Measurements from ENCODE around the gene SLC26A3.

SLC26A3 gene

DNA sequence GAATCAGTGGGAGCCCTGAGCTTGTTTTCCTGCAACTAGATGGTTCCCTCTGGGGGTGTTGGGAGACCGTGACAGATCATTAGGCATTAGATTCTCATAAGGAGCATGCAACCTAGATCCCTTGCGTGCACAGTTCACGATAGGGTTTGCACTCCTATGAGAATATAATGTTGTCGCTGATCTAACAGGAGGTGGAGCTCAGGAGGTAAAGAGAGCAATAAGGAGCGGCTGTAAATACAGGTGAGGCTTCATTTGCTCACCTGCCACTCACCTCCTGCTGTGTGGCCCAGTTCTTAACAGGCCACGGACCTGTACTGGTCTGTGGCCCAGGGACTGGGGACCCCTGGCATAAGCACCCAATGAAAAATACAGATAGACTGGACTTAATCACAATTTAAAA lies 10.7 kb downstream of the SLC26A3 start:
- no peak for TF ChIP-seq TAF1 (IDR thresholded peaks at IDR 0.05; ENCODE audit: low read depth, low read length)
- no peak for TF ChIP-seq POLR2A (IDR thresholded peaks at IDR 0.05; ENCODE audit: low read depth, low read length)
- no peak for TF ChIP-seq POLR2AphosphoS5 (IDR thresholded peaks at IDR 0.05; ENCODE audit: low read depth, low read length)
- no peak for TF ChIP-seq POU2F2 (IDR thresholded peaks at IDR 0.05; ENCODE audit: low read depth, low read length)
- no peak for TF ChIP-seq SPI1 (IDR thresholded peaks at IDR 0.05; ENCODE audit: low read depth, low read length)
- TF ChIP-seq PAX5 (IDR thresholded peaks at IDR 0.05; ENCODE audit: insufficient read depth, low read length, severe bottlenecking), result no peak
- no peak for FAIRE-seq
- no peak for DNase-seq (ENCODE audit: insufficient read length, low spot score)

- TF ChIP-seq POLR2A (IDR thresholded peaks at IDR 0.05; ENCODE audit: low read depth, low read length), result no peak
- TF ChIP-seq POU2F2 (IDR thresholded peaks at IDR 0.05; ENCODE audit: low read depth, low read length), result no peak
- no peak for TF ChIP-seq SPI1 (IDR thresholded peaks at IDR 0.05; ENCODE audit: low read depth, low read length)
- TF ChIP-seq PAX5 (IDR thresholded peaks at IDR 0.05; ENCODE audit: insufficient read depth, low read length, severe bottlenecking), result no peak
- TF ChIP-seq POLR2AphosphoS5 (IDR thresholded peaks at IDR 0.05; ENCODE audit: low read depth, low read length), result no peak
- TF ChIP-seq TAF1 (IDR thresholded peaks at IDR 0.05; ENCODE audit: low read depth, low read length), result no peak
- FAIRE-seq (no peak), DNase-seq (ENCODE audit: insufficient read length, low spot score) (no peak)
These were observed 13.4 kb downstream of the SLC26A3 start for GRCh38 chr7:107789647-107790046.

DNA sequence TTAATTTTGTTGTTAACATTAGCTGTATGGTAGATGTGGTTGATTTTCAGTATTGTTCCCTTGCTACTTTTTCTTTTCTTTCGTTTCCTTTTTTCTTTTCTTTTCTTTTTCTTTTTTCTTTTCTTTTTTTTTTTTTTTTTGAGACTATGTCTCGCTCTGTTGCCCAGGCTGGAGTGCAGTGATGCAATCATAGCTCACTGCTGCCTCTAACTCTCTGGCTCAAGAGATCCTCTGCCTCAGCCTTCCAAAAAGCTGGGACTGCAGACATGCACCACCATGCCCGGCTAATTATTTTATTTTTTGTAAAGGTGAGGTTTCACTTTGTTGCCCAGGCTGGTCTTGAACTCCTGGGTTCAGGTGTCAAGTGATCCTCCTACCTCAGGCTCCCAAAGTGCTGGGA lies 14.4 kb downstream of the SLC26A3 start:
- DNase-seq (ENCODE audit: insufficient read length, low spot score) (no peak), FAIRE-seq (no peak)
- TF ChIP-seq SPI1 (IDR thresholded peaks at IDR 0.05; ENCODE audit: low read depth, low read length), result no peak
- no peak for TF ChIP-seq POU2F2 (IDR thresholded peaks at IDR 0.05; ENCODE audit: low read depth, low read length)
- no peak for TF ChIP-seq POLR2A (IDR thresholded peaks at IDR 0.05; ENCODE audit: low read depth, low read length)
- TF ChIP-seq PAX5 (IDR thresholded peaks at IDR 0.05; ENCODE audit: insufficient read depth, low read length, severe bottlenecking), result no peak
- TF ChIP-seq POLR2AphosphoS5 (IDR thresholded peaks at IDR 0.05; ENCODE audit: low read depth, low read length), result no peak
- TF ChIP-seq TAF1 (IDR thresholded peaks at IDR 0.05; ENCODE audit: low read depth, low read length), result no peak

DNA sequence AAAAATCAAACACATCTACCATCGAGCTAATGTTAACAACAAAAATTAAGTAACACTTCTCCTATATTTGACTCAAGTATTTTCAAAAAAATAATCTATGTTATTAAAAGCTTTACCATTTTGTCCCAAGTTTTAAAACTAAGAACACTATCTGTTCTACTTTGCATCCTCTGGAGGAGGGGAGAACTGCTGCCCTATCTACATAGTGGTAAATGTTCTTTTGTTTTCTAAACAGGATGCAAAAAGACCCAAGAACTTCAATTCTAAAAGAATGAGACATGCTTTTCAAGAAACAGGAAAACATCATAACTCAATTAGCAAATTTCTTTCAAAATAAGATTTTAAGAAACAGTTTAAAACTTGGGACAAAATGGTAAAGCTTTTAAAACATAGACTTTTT lies 14.8 kb downstream of the SLC26A3 start:
- FAIRE-seq (no peak), DNase-seq (ENCODE audit: insufficient read length, low spot score) (no peak)
- TF ChIP-seq SPI1 (IDR thresholded peaks at IDR 0.05; ENCODE audit: low read depth, low read length), result no peak
- no peak for TF ChIP-seq POLR2A (IDR thresholded peaks at IDR 0.05; ENCODE audit: low read depth, low read length)
- no peak for TF ChIP-seq PAX5 (IDR thresholded peaks at IDR 0.05; ENCODE audit: insufficient read depth, low read length, severe bottlenecking)
- TF ChIP-seq POLR2AphosphoS5 (IDR thresholded peaks at IDR 0.05; ENCODE audit: low read depth, low read length), result no peak
- TF ChIP-seq POU2F2 (IDR thresholded peaks at IDR 0.05; ENCODE audit: low read depth, low read length), result no peak
- TF ChIP-seq TAF1 (IDR thresholded peaks at IDR 0.05; ENCODE audit: low read depth, low read length), result no peak

DNA sequence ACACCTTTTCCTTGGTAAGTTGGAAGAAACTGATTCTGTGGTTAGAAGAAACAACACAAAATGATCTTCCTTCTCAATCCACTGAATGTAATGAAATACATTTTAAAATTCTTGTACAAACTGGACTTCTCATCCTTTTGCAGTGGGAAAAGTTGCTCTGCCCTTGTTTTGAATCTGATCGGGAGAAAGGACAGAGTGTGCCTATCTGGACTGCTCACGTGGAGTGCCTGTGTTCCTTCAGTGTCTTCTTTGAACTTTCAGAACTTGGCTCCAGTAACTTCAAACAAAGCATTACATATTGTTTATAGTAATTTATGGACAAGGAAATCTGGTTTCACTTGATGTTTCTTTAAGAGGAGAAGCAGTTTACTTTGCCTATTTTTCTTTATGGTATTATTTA lies 17.1 kb downstream of the SLC26A3 start:
- DNase-seq (ENCODE audit: insufficient read length, low spot score), result no peak
- TF ChIP-seq POLR2AphosphoS5 (IDR thresholded peaks at IDR 0.05; ENCODE audit: low read depth, low read length) (no peak), POLR2A (IDR thresholded peaks at IDR 0.05; ENCODE audit: low read depth, low read length) (no peak), SPI1 (IDR thresholded peaks at IDR 0.05; ENCODE audit: low read depth, low read length) (no peak), PAX5 (IDR thresholded peaks at IDR 0.05; ENCODE audit: insufficient read depth, low read length, severe bottlenecking) (no peak), POU2F2 (IDR thresholded peaks at IDR 0.05; ENCODE audit: low read depth, low read length) (no peak), TAF1 (IDR thresholded peaks at IDR 0.05; ENCODE audit: low read depth, low read length) (no peak)
- no peak for FAIRE-seq

GRCh38 chr7:107785170-107785569 lies 17.9 kb downstream of the SLC26A3 start:
- no peak for FAIRE-seq
- no peak for DNase-seq (ENCODE audit: insufficient read length, low spot score)
- TF ChIP-seq PAX5 (IDR thresholded peaks at IDR 0.05; ENCODE audit: insufficient read depth, low read length, severe bottlenecking), result no peak
- no peak for TF ChIP-seq POLR2A (IDR thresholded peaks at IDR 0.05; ENCODE audit: low read depth, low read length)
- no peak for TF ChIP-seq POU2F2 (IDR thresholded peaks at IDR 0.05; ENCODE audit: low read depth, low read length)
- TF ChIP-seq SPI1 (IDR thresholded peaks at IDR 0.05; ENCODE audit: low read depth, low read length), result no peak

DNA sequence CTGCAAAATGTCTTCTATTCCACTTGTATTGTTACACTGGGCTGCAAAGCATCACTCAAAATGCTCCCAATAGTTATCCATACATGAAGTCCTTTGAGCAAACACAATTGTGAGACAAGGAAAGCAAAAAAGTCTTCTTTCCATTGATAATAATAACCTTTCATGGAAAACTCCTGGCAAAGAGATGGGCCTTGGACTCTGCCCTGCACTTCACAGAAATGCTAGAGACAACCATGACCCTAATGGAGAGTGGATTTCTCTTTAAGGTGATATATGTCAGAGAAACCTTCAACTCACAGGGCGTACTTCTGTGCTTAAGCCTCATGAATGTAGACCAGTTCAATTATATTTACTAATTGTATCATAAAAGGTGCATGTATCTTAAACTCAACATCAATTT lies 19.4 kb downstream of the SLC26A3 start:
- DNase-seq (ENCODE audit: insufficient read length, low spot score) (no peak), FAIRE-seq (no peak)
- TF ChIP-seq SPI1 (IDR thresholded peaks at IDR 0.05; ENCODE audit: low read depth, low read length) (no peak), POLR2A (IDR thresholded peaks at IDR 0.05; ENCODE audit: low read depth, low read length) (no peak), POLR2AphosphoS5 (IDR thresholded peaks at IDR 0.05; ENCODE audit: low read depth, low read length) (no peak), TAF1 (IDR thresholded peaks at IDR 0.05; ENCODE audit: low read depth, low read length) (no peak), POU2F2 (IDR thresholded peaks at IDR 0.05; ENCODE audit: low read depth, low read length) (no peak), PAX5 (IDR thresholded peaks at IDR 0.05; ENCODE audit: insufficient read depth, low read length, severe bottlenecking) (no peak)

DNA sequence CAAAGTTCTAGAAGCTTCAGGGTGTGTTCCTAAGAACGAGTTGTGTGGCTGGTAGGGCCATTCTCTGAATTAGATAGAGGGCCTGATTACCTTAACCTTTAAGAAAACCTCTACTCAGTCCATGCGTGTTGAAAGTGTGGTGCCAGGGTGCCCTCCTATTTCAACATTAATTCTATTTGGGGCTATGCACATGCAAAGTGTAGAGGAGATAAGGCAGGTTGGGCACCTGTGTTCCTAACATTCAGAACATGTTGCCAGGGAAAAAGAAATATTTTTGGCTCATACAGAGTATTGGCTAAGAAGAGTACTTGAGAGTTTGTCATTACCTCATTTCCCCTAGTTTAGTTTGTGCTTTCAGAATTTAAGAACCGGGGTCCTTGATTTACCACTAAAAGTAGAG lies 20.6 kb downstream of the SLC26A3 start:
- DNase-seq (ENCODE audit: insufficient read length, low spot score) (no peak), FAIRE-seq (no peak)
- no peak for TF ChIP-seq TAF1 (IDR thresholded peaks at IDR 0.05; ENCODE audit: low read depth, low read length)

DNA sequence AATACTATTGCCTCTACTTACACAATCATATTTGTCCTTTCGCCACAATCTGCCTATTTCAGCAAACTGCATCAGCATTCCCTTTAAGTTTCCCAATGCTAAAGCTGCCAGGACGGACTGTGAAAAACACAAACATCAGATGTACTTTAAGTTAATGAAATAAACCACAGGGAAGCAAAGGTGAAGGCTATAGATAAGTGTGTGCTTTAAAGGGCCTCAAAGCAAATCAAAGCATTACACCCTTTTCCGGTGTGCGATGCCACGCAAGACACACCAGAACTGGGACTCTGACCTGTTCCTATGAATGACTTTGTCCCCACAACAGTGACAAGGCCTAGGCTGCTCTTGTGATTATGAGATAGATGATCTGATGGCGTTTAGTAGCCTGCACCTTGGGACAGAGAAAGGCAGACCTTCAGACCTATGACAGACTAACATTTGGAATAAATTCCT lies 23.4 kb downstream of the SLC26A3 start:
- DNase-seq (ENCODE audit: insufficient read length, low spot score) (no peak), FAIRE-seq (no peak)
- no peak for TF ChIP-seq POLR2AphosphoS5 (IDR thresholded peaks at IDR 0.05; ENCODE audit: low read depth, low read length)
- TF ChIP-seq PAX5 (IDR thresholded peaks at IDR 0.05; ENCODE audit: insufficient read depth, low read length, severe bottlenecking), result no peak
- no peak for TF ChIP-seq POLR2A (IDR thresholded peaks at IDR 0.05; ENCODE audit: low read depth, low read length)
- TF ChIP-seq SPI1 (IDR thresholded peaks at IDR 0.05; ENCODE audit: low read depth, low read length), result no peak
- no peak for TF ChIP-seq TAF1 (IDR thresholded peaks at IDR 0.05; ENCODE audit: low read depth, low read length)
- TF ChIP-seq POU2F2 (IDR thresholded peaks at IDR 0.05; ENCODE audit: low read depth, low read length), result no peak

DNA sequence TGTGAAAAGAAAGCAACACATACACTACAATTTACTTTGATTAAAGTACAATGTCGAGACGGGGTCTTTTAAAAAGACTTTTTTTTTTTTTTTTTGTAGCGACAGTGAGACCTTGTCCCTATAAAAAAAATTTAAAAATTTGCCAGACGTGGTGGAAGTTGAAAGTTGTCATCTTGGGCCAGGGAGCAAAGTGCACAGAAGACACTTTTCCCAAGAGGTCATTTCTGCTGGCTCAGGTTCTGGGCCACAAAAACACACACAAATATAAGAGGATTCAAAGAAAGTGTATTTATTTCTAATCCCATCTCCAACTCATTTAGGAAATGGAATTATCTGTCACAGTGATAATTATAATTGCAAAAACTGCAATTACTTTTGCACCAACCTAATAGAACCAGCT lies 24.7 kb downstream of the SLC26A3 start:
- FAIRE-seq (no peak), DNase-seq (ENCODE audit: insufficient read length, low spot score) (no peak)
- TF ChIP-seq SPI1 (IDR thresholded peaks at IDR 0.05; ENCODE audit: low read depth, low read length), result no peak
- no peak for TF ChIP-seq POU2F2 (IDR thresholded peaks at IDR 0.05; ENCODE audit: low read depth, low read length)
- no peak for TF ChIP-seq PAX5 (IDR thresholded peaks at IDR 0.05; ENCODE audit: insufficient read depth, low read length, severe bottlenecking)
- no peak for TF ChIP-seq TAF1 (IDR thresholded peaks at IDR 0.05; ENCODE audit: low read depth, low read length)
- no peak for TF ChIP-seq POLR2A (IDR thresholded peaks at IDR 0.05; ENCODE audit: low read depth, low read length)
- no peak for TF ChIP-seq POLR2AphosphoS5 (IDR thresholded peaks at IDR 0.05; ENCODE audit: low read depth, low read length)

Data from GM12891 (cell line).